HG03442 (cell line): ENCODE results near the gene IL11RA.
"Not testable (repeated sequence)": the region's sequence is repeated elsewhere in the genome, so short reads cannot be mapped to it uniquely, and the experiment has no call there.

Experiments
- ATAC-seq: cut with Tn5 transposase; IDR thresholded peaks from one replicate; pipeline ENCODE4 v1.9.1; 2021; ENCODE audit warnings: mild to moderate bottlenecking, moderate library complexity; ENCODE audit not compliant: unreplicated experiment

IL11RA gene

GRCh38 chr9:34628656-34629490, 23.1 kb upstream of the IL11RA start, which contains the start of gene ARID3C:
ARID3C (minus strand) TSS chr9:34629066; CDS start chr9:34628014, 1,052 bp downstream.
- ATAC-seq = no peak

- ATAC-seq = no peak
These were observed 22.5 kb upstream of the IL11RA start for GRCh38 chr9:34629491-34629808.

GRCh38 chr9:34630402-34631154, 21.4 kb upstream of the IL11RA start:
- ATAC-seq = no peak

- no peak for ATAC-seq
These were observed 18.8 kb upstream of the IL11RA start for GRCh38 chr9:34633166-34633565.

GRCh38 chr9:34633851-34634550, 18.0 kb upstream of the IL11RA start:
- no peak for ATAC-seq

GRCh38 chr9:34634551-34635248, 17.3 kb upstream of the IL11RA start:
- ATAC-seq = no peak

GRCh38 chr9:34635556-34635955, 16.4 kb upstream of the IL11RA start:
- no peak for ATAC-seq

- peak; percentile 27 for ATAC-seq
These were observed 15.1 kb upstream of the IL11RA start for GRCh38 chr9:34636791-34637355.

- peak; percentile 82 for ATAC-seq
These were observed 14.4 kb upstream of the IL11RA start, which contains the start of gene SIGMAR1 for GRCh38 chr9:34637356-34638137. SIGMAR1 (minus strand) TSS chr9:34637787; CDS start chr9:34637697, 90 bp downstream.

GRCh38 chr9:34638138-34638445, 13.9 kb upstream of the IL11RA start:
- ATAC-seq = no peak

GRCh38 chr9:34639322-34639721, 12.7 kb upstream of the IL11RA start:
- ATAC-seq = not testable (repeated sequence)

- ATAC-seq = no peak
These were observed 9.3 kb upstream of the IL11RA start for GRCh38 chr9:34642679-34643078.

GRCh38 chr9:34644766-34645314, 7.1 kb upstream of the IL11RA start:
- no peak for ATAC-seq

GRCh38 chr9:34646211-34647083, 5.5 kb upstream of the IL11RA start, which contains the start of gene GALT:
GALT (plus strand) TSS chr9:34646675; CDS start chr9:34646705, 30 bp downstream.
- ATAC-seq = peak; percentile 79

GRCh38 chr9:34647084-34647403, 4.9 kb upstream of the IL11RA start:
- ATAC-seq = no peak

GRCh38 chr9:34647651-34648050, 4.3 kb upstream of the IL11RA start:
- no peak for ATAC-seq

GRCh38 chr9:34648673-34649072, 3.3 kb upstream of the IL11RA start:
- ATAC-seq = no peak

- ATAC-seq = no peak
These were observed 1.2 kb upstream of the IL11RA start for GRCh38 chr9:34650816-34651215.

GRCh38 chr9:34651321-34651720, 664 bp upstream of the IL11RA start:
- no peak for ATAC-seq
